Measurements from ENCODE around the gene KAT8. TPM values are rescaled to one million over a fixed set of nuclear protein-coding genes. Genes with fewer than 3 reads are reported as not detected.

KAT8 gene
- total RNA-seq: 67.3 TPM

GRCh38 chr16:31117384-31118222, at the start of gene KAT8:
TSS of gene KAT8 (plus strand) at chr16:31117664. CDS start at chr16:31117682, 18 bp downstream.
- ATAC-seq (peak; percentile 95), DNase-seq (ENCODE audit: low spot score) (peak; percentile 99)
- intact Hi-C loops (cut with DNase I): no loop called here

GRCh38 chr16:31071861-31072260, 45.6 kb upstream of the KAT8 start:
- intact Hi-C loops (cut with DNase I): no loop called here
- no peak for DNase-seq (ENCODE audit: low spot score)
- ATAC-seq: no peak

- ATAC-seq: no peak
- no peak for DNase-seq (ENCODE audit: low spot score)
- intact Hi-C loops (cut with DNase I): no loop called here
These were observed 44.8 kb upstream of the KAT8 start for GRCh38 chr16:31072540-31073141.

GRCh38 chr16:31073142-31073969, 44.1 kb upstream of the KAT8 start:
- ATAC-seq (peak; percentile 91), DNase-seq (ENCODE audit: low spot score) (peak; percentile 95)
- intact Hi-C loops (cut with DNase I): no loop called here

- peak; percentile 98 for ATAC-seq
- peak; percentile 99 for DNase-seq (ENCODE audit: low spot score)
- intact Hi-C loops (cut with DNase I): no loop called here
These were observed 43.3 kb upstream of the KAT8 start, which contains the start of the genes ZNF646 and ZNF668 for GRCh38 chr16:31073970-31074813. TSS of gene ZNF646 (plus strand) at chr16:31074422. CDS start at chr16:31076325, 1,903 bp downstream. TSS of gene ZNF668 (minus strand) at chr16:31074240. CDS start at chr16:31064459, 9,781 bp downstream.

- no peak for ATAC-seq
These were observed 42.7 kb upstream of the KAT8 start for GRCh38 chr16:31074814-31075183.

GRCh38 chr16:31076319-31076718, 41.1 kb upstream of the KAT8 start:
- no peak for DNase-seq (ENCODE audit: low spot score)

More at GRCh38 chr16:31074814-31075183, 42.7 kb upstream of the KAT8 start:
- DNase-seq (ENCODE audit: low spot score): no peak
- intact Hi-C loops (cut with DNase I): no loop called here

GRCh38 chr16:31077024-31077423, 40.4 kb upstream of the KAT8 start:
- intact Hi-C loops (cut with DNase I): no loop called here
- ATAC-seq: no peak
- DNase-seq (ENCODE audit: low spot score): no peak

More at GRCh38 chr16:31076319-31076718, 41.1 kb upstream of the KAT8 start:
- intact Hi-C loops (cut with DNase I): no loop called here
- ATAC-seq: no peak

- intact Hi-C loops (cut with DNase I): no loop called here
- ATAC-seq (no peak), DNase-seq (ENCODE audit: low spot score) (no peak)
These were observed 39.7 kb upstream of the KAT8 start for GRCh38 chr16:31077592-31078396.

GRCh38 chr16:31078597-31079341, 38.7 kb upstream of the KAT8 start:
- intact Hi-C loops (cut with DNase I): no loop called here
- ATAC-seq (no peak), DNase-seq (ENCODE audit: low spot score) (no peak)

- DNase-seq (ENCODE audit: low spot score) (no peak), ATAC-seq (no peak)
- intact Hi-C loops (cut with DNase I): no loop called here
These were observed 38.0 kb upstream of the KAT8 start for GRCh38 chr16:31079342-31079944.

- no peak for DNase-seq (ENCODE audit: low spot score)
- no peak for ATAC-seq
- intact Hi-C loops (cut with DNase I): no loop called here
These were observed 37.3 kb upstream of the KAT8 start for GRCh38 chr16:31080035-31080629.

- no peak for ATAC-seq
- DNase-seq (ENCODE audit: low spot score): no peak
- intact Hi-C loops (cut with DNase I): no loop called here
These were observed 36.6 kb upstream of the KAT8 start for GRCh38 chr16:31080756-31081419.

GRCh38 chr16:31081428-31082351, 35.8 kb upstream of the KAT8 start:
- no peak for DNase-seq (ENCODE audit: low spot score)
- no peak for ATAC-seq
- intact Hi-C loops (cut with DNase I): no loop called here

Data from sciatic nerve (tissue), 2 donors.